Heart right ventricle (tissue), 16 donors: ENCODE measurements around the gene ACTN3. TPM values are rescaled to one million over a fixed set of nuclear protein-coding genes. Genes with fewer than 3 reads are reported as not detected.
A peak's percentile ranks its signal among the peaks of the same experiment; 100 is the strongest.

Source experiments
- ATAC-seq, 8 donors: fragments of 200-7000 bp; cut with Tn5 transposase; one replicate each; pipeline ENCODE4 v1.9.1; 2020; ENCODE audit warnings: mild to moderate bottlenecking in 8 of 8, moderate library complexity in 8 of 8, moderate number of reproducible peaks in 1 of 8
- DNase-seq, 2 donors: peaks; one replicate each; pipeline ENCODE4 v3.0.0-alpha.2; 2020
- H3K27ac ChIP-seq, 10 donors: fragments of 200-600 bp; sonication (generic) in 2 of 10; one replicate each; pipeline versions ENCODE4 v1.5.0 to v1.8.0; 2020 to 2022; ENCODE audit warnings: mild to moderate bottlenecking in 3 of 10
- H3K27me3 ChIP-seq, 7 donors: fragments of 200-600 bp; one replicate each; pipeline ENCODE4 v1.8.0; 2021 to 2022; ENCODE audit warnings: mild to moderate bottlenecking in 2 of 7
- H3K36me3 ChIP-seq, 9 donors: fragments of 200-600 bp; sonication (generic) in 1 of 9; one replicate each; pipeline versions ENCODE4 v1.5.0 to v1.8.0; 2020 to 2022; ENCODE audit warnings: mild to moderate bottlenecking in 2 of 9
- H3K4me1 ChIP-seq, 9 donors: fragments of 200-600 bp; sonication (generic) in 1 of 9; one replicate each; pipeline versions ENCODE4 v1.5.0 to v1.8.0; 2020 to 2022; ENCODE audit warnings: mild to moderate bottlenecking in 4 of 9
- H3K4me3 ChIP-seq, 10 donors: fragments of 200-600 bp; sonication (generic) in 2 of 10; one replicate each; pipeline versions ENCODE4 v1.5.0 to v1.8.0; 2020 to 2022; ENCODE audit warnings: mild to moderate bottlenecking in 7 of 10, moderate library complexity in 2 of 10
- H3K9me3 ChIP-seq, 11 donors: fragments of 200-600 bp in 10 of 11; sonication (generic) in 2 of 11; one replicate each; pipeline versions ENCODE4 v1.5.0 to v1.8.0; 2013 to 2022; ENCODE audit warnings: mild to moderate bottlenecking in 2 of 11, control low read depth in 1 of 11, moderate library complexity in 1 of 11
- CTCF ChIP-seq, 9 donors: fragments of 200-600 bp; sonication (generic) in 2 of 9; IDR thresholded peaks; one replicate each; pipeline versions ENCODE4 v1.5.0 to v1.8.0; 2021 to 2022; ENCODE audit warnings: antibody characterized with exemption in 9 of 9, mild to moderate bottlenecking in 5 of 9, moderate library complexity in 1 of 9
- WGBS, 2 donors: extraction: QIAGEN DNeasy Blood & Tissue Kit; methylation state at CpG; one replicate each; pipeline ENCODE4 v1.1.7; 2013; ENCODE audit warnings: inconsistent platforms in 1 of 2; 5-methylcytosine and 5-hydroxymethylcytosine counted together
- intact Hi-C, 10 donors: fragments of 100-400 bp; cut with DNase I; formaldehyde crosslinking; loops; one replicate each; pipeline versions ENCODE4 v1.11.1 to v1.14.2; 2022
- polyA plus RNA-seq, 2 donors: library from polyadenylated mRNA; stranded (reverse); fragments of 200-250 nt; gene quantifications; one replicate each; pipeline ENCODE4 v1.2.3, GENCODE V29; 2013
- total RNA-seq, 10 donors: library from RNA; stranded (reverse); fragmentation: NEBNext Ultra II Directional in 3 of 10; extraction: Animal tissue kit (Norgen Biotek cat#: 25700) in 3 of 10; gene quantifications; one replicate each; pipeline versions ENCODE4 v1.2.1 to v1.2.4, GENCODE V29; 2021 to 2023
- donor health status: Arrhythmogenic right ventricular cardiomyopathy.
- donor health status: ischemic (EF 13 %, LVEDD 7.1; RV severe dilation, severe dysfunction).
- donor health status: healthy with polysubstance abuse.
- donor health status: DM: no; HTN: yes; CAD: no.
- donor health status: DM: no; HTN: no; CAD: no.
- donor health status: ischemic (EF 25% LVEDD 6.9; RV normal size, moderate dysfunction).
- donor health status: ischemic (EF 25% LVEDD 5.7; RV mildly dilated, moderate dysfunction).
- donor health status: healthy.
- donor health status: DM: yes; HTN: yes; CAD: no.
- donor health status: Ischemic cardiomyopathy.
- donor health status: ischemic (EF 35%, LVEDD 5.7; RV mildly dilated, moderate dysfunction).
- donor health status: nonischemic (EF 11% LVEDD 7.7; RV severe dilation, severe dysfunction).
- donor health status: DM: yes; HTN: yes; CAD: no.
- donor health status: PGD.
- donor health status: ischemic (EF 29% LVEDD 5.4; RV normal size, mild dysfunction).
- donor health status: nonischemic (EF 23%, LVEDD 6.1; RV moderate dilation, normal function).

ACTN3 gene
- total and polyA plus RNA-seq, 12 donors: 0.03 to 0.24 TPM; not detected in 10

GRCh38 chr11:66593650-66594049 is 46.9 kb downstream of the ACTN3 start:
- ATAC-seq (no peak), DNase-seq (no peak)
- no peak for TF ChIP-seq CTCF (IDR thresholded peaks at IDR 0.05)
- H3K4me1 ChIP-seq: peaks cover 3 to 43% (median 32%) of the 10 kb centered on the region in 9 donors
- H3K36me3 ChIP-seq: no peaks in the 10 kb centered on the region
- peak overlapping the region in 9 of 10 donors; percentile 68 to 93 (median 84) for H3K27ac ChIP-seq
- H3K9me3 ChIP-seq: no peaks in the 10 kb centered on the region
- no peaks in the 10 kb centered on the region for H3K27me3 ChIP-seq
- WGBS, 2 donors: 61 to 62% methylated on average over 7 of the region's 7 CpGs
- H3K4me3 ChIP-seq: peak overlapping the region; percentile 36 to 85 (median 66)
- intact Hi-C loops: loop anchor here in 3 of 10 donors (2.0 to 5.0 kb wide), 2 partner anchors 45 to 84 kb away; partner anchors contain the start of genes RBM4 (in 2 of the 3) and RBM4B (in 1 of the 3)

GRCh38 chr11:66595245-66595904 is 48.7 kb downstream of the ACTN3 start:
- peak; percentile 11 to 54 (median 46) for ATAC-seq
- no peaks in the 10 kb centered on the region for H3K9me3 ChIP-seq
- peaks cover 3 to 46% (median 36%) of the 10 kb centered on the region in 9 donors for H3K4me1 ChIP-seq
- H3K4me3 ChIP-seq: no peak overlapping the region
- intact Hi-C loops: no loop called here
- DNase-seq: peak; percentile 40 to 72
- TF ChIP-seq CTCF (IDR thresholded peaks at IDR 0.05): no peak
- peaks cover 0 to 17% (median 9%) of the 10 kb centered on the region in 9 donors for H3K36me3 ChIP-seq
- no peaks in the 10 kb centered on the region for H3K27me3 ChIP-seq
- H3K27ac ChIP-seq: peak overlapping the region in 8 of 10 donors; percentile 54 to 76 (median 64)
- 44 to 45% methylated on average over 5 of the region's 5 CpGs for WGBS, 2 donors

GRCh38 chr11:66598993-66599392 is 52.3 kb downstream of the ACTN3 start:
- Histone ChIP-seq H3K36me3 (peaks cover 0 to 43% (median 9%) of the 10 kb centered on the region in 9 donors), H3K4me1 (peaks cover 0 to 45% (median 38%) of the 10 kb centered on the region in 9 donors), H3K27me3 (no peaks in the 10 kb centered on the region), H3K9me3 (no peaks in the 10 kb centered on the region), H3K4me3 (no peak overlapping the region), H3K27ac (no peak overlapping the region)
- DNase-seq: no peak
- intact Hi-C loops: no loop called here
- no peak for TF ChIP-seq CTCF (IDR thresholded peaks at IDR 0.05)
- ATAC-seq: no peak
- WGBS, 2 donors: 95% methylated on average over 6 of the region's 6 CpGs

- intact Hi-C loops: no loop called here
- 72 to 73% methylated on average over 2 of the region's 2 CpGs for WGBS, 2 donors
- no peaks in the 10 kb centered on the region for H3K9me3 ChIP-seq
- peaks cover 0 to 55% (median 11%) of the 10 kb centered on the region in 9 donors for H3K36me3 ChIP-seq
- peaks cover 0 to 33% (median 26%) of the 10 kb centered on the region in 9 donors for H3K4me1 ChIP-seq
- DNase-seq (no peak), ATAC-seq (peak in 1 of 8 donors; percentile 18)
- no peak for TF ChIP-seq CTCF (IDR thresholded peaks at IDR 0.05)
- peak overlapping the region in 2 of 10 donors; percentile 14 to 20 for H3K27ac ChIP-seq
- H3K27me3 ChIP-seq: no peaks in the 10 kb centered on the region
- H3K4me3 ChIP-seq: no peak overlapping the region
Measured at GRCh38 chr11:66600219-66600618, 53.5 kb downstream of the ACTN3 start.
